CD4-positive, alpha-beta T cell treated with Interleukin-2 at 100 ng/mL for 4 hours (primary cell): ENCODE results near the gene SEC23IP.
"Not testable (repeated sequence)": the region's sequence is repeated elsewhere in the genome, so short reads cannot be mapped to it uniquely, and the experiment has no call there.

Source experiments
- DNase-seq: peaks from one replicate; pipeline ENCODE4 v3.0.0-alpha.2; 2020; ENCODE audit warnings: low spot score

SEC23IP gene

DNA sequence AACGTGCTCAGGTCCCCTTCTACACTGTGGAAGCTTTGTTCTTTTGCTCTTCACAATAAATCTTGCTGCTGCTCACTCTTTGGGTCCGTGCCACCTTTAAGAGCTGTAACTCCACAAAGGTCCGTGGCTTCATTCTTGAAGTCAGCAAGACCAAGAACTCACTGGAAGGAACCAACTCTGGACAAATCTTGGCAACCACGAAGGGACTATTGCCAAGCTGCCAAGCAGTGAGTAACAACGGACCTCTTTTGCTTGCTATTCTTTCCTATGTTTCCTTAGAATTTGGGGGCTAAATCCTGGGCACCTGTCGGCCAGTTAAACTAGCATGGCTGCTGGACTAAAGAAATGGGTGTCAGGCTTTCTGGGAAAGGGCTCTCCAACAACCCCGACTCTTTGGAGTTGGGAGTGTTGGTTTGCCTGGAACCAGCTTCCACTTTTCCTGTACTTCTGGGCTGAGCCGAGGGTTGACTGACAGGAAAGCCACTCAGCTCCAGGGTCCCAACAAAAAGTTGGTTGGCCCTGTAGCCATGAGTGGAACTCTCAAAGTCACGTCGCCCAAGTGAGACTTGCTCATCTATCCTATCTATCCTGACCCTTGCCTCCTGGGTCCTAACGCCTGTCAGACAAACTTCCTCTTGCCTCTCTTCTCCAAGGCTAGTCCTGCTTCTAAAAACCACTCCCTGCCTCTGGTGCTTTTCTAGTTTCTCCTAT is 8.5 kb upstream of the SEC23IP start:
- DNase-seq, result not testable (repeated sequence)

DNA sequence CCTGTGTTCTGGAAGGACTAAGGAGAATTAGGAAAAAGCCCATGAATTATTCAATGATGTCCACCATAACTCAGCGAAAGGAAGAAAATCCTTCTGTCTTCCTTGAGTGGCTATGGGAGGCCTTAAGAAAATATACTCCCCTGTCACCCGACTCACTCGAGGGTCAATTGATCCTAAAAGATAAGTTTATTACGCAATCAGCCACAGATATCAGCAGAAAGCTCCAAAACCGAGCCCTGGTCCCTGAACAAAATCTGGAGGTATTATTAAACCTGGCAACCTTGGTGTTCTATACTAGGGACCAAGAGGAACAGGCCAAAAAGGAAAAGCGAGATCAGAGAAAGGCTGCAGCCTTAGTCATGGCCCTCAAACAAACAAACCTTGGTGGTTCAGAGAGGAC is 6.5 kb upstream of the SEC23IP start:
- DNase-seq, result not testable (repeated sequence)

DNA sequence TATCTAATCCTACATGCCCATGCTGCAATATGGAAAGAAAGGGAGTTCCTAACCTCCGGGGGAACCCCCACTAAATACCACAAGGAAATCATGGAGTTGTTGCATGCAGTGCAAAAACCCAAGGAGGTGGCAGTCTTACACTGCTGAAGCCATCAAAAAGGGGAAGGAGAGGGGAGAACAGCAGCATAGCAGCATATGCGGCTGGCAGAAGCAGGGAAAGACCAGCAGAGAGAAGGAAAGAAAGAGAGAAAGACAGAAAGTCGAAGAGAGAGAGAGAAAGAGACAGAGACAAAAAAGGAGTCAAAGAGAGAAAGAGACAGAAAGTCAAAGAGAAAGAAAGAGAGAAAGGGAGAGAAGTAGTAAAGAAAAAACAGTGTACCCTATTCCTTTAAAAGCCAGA is 3.8 kb upstream of the SEC23IP start:
- DNase-seq, result not testable (repeated sequence)

DNA sequence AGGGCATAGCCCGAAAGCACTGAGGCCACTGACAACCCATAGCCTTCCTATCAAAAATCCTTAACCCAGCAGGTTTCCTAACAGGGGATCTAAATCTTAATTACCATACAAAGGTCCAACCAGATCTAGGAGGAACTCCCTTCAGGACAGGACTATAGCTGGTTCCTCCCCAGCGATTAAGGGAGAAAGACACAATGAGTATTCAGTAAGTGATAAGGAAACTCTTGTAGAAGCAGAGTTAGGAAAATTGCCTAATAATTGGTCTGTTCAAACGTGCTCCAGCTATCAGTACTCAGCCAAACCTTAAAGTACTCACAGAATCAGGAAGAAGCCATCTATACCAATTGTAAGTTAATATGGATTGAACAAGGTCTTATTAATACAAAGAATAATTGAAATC is 3.3 kb upstream of the SEC23IP start:
- not testable (repeated sequence) for DNase-seq

DNA sequence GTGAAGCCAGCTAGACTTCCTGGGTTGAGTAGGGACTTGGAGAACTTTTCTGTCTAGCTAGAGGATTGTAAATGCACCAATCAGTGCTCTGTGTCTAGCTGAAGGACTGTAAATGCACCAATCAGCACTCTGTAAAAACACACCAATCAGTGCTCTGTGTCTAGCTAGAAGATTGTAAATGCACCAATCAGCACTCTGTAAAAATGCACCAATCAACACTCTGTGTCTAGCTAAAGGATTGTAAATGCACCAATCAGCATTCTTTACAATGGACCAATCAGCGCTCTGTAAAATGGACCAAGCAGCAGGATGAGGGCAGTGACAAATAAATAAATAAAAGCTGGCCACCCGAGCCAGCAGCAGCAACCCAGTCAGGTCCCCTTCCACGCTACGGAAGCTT is 2.2 kb upstream of the SEC23IP start:
- DNase-seq, result not testable (repeated sequence)

DNA sequence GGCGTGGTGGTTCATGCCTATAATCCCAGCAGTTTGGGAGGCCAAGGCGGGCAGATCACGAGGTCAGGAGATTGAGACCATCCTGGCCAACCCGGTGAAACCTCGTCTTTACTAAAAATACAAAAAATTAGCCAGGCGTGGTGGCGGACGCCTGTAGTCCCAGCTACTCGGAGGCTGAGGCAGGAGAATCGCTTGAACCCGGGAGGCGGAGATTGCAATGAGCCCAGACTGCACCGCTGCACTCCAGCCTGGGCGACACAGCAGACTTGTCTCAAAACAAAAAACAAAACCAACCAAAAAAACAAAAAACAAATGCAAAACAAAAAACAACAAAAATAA is 712 bp upstream of the SEC23IP start:
- DNase-seq, result not testable (repeated sequence)

DNA sequence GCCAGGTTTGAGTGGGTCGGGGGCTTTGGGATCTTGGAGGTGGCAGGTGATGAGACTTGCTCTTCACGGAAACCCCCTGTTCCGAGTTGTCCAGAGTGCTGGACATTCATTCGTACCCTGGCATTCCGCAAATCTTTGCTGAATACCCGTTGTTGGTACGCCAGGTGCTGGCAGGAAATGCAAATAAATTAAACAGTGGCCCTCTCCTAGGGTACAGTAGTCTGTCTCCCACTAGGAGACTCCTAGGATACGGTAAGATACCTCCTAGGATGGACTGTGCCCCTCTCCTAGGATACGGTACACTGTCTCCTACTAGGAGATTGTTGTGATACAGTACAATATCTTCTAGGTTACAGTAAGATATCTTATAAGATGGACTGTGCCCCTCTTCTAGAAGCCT is 544 bp downstream of the SEC23IP start:
- no peak for DNase-seq

DNA sequence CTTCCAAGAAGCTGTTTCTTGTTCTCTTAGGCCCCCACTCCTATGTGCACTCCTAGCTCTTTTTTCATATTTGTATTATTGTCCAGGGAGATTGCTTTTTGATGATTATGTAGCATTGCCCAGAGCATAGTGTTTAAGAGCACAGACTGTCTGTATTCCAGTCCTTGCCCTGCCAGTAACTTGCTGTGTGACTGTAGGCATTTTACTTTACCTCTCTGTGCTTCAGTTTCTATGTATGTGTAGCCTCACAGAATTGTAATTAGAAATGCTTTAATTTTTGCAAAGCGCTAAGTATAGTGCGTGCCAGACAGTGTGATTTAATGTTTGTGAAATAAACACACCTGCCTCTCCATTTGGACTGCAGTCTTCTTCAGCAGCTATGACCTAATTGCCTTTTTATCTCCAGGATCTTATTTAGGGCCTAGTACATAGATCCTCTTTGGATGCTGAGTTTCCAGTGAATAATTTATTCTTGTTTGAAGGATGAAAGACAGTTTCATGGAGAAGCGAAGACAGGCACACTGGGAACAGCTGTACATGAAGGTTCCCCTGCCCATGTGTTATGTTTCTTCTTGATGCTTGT is 1.4 kb downstream of the SEC23IP start:
- DNase-seq, result no peak

DNA sequence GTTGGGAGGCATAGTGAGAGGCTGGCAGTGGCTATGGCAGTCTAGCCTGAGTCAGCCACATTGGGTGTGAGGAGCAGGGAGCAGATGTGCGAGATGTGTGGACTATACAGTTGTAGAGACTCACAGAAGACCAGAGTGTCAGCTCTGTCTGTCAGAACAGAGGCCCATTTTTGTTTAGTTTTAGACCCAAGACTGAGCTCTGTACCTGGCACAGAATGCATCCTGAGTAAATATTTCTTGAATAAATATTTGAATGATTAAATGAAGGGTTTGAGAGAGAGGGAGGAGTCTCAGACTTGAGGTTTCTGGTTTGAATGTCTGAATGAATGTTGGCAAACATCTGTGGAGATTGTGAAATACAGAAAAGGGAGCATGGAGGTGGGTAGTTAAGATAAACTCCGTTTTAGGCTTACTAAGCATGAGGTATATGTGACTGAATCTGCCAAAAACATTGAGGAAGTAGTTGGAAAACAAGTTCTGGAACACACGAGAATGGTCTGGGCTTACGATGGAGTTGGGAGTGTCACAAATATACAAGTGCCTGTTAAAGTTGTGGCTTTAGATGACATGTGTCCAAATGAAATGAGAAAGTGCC is 3.6 kb downstream of the SEC23IP start:
- DNase-seq, result no peak

DNA sequence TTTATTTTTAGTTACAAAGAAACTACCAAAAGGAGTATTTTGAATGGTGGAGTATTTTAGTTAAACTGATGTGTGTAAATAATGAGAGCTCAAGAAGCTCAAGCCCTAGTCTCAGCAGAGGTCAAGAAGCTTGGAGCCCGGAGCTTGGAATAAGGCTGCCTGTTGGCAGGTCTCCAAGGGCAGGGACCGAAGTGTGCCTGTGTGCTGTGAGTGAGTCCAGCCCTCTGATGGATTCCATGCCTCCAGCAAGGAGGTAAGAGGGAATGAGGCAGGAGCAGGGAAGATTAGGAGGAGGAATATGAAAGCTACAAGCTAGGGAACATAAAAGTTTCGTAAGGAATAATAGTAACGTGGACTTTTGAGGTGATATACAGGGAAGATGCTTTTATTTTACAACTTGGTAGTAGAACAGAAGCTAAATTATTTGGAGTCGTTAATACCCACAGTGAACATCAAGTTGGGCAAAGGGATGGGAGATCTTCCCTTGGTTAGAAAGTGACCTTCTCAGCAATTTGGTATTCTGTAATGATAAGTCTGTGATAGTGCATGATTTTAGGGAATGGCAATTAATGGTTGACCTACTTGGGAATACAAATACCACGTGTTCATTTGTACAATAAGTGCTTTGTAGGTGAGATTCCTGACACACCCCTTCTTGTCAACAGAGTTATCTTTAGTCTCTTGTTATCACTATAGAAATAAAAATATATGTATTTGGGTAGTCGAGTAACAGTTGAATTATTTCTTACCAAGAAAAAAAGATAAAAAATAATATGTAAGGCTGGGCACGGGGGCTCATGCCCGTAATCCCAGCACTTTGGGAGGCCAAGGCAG is 4.6 kb downstream of the SEC23IP start:
- no peak for DNase-seq

DNA sequence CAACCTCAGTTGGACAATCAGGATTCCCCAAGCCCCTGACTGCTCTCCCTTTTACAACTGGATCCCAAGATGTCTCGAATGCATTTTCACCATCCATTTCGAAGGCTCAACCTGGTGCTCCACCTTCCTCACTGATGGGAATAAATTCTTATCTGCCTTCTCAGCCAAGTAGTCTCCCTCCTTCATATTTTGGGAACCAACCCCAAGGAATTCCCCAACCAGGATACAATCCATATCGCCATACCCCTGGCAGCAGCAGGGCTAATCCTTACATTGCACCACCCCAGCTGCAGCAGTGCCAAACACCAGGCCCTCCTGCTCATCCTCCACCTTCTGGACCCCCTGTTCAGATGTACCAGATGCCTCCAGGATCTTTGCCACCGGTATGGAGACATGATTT is 6.0 kb downstream of the SEC23IP start:
- DNase-seq, result no peak

DNA sequence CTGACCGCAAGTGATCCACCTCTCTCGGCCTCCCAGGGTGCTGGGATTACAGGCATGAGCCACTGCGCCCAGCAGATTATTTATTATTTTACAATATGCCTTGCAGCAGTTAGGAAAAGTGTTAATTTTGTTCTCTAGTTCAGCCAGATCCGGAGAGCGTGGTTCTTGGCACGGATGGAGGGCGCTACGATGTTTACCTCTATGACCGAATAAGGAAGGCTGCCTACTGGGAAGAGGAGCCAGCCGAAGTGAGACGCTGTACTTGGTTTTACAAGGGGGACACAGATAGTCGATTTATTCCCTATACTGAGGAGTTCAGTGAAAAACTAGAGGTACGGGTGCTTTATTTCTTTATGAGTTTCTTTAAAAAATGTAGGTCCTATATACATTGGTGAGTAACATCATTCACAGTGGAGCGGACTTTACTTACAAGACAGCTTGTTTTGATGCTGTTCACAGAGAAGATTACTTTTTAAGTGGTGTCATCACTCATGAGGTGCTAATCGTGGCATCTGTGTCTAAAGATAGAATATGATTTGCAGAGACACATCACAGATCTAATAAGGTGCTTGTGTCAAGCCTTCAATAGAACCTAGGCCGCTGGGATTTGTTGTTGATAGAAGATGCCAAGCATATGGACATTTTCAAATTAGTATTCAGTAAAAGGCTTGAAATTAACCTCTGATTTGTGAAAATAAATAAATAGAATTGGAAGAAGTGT is 11.6 kb downstream of the SEC23IP start:
- no peak for DNase-seq

DNA sequence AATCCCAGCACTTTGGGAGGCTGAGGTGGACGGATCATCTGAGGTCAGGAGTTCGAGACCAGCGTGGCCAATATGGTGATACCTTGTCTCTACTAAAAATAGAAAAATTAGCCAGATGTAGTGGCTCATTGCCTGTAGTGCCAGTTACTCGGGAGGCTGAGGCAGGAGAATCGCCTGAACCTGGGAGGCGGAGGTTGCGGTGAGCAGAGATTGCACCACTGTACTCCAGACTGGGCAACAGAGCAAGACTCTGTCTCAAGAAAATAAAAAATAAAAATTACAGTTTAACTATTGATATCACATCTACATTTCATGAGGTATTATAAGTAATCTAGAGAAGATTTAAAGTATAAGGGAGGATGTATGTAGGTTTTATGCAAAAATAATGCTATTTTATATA is 15.2 kb downstream of the SEC23IP start:
- DNase-seq, result not testable (repeated sequence)

DNA sequence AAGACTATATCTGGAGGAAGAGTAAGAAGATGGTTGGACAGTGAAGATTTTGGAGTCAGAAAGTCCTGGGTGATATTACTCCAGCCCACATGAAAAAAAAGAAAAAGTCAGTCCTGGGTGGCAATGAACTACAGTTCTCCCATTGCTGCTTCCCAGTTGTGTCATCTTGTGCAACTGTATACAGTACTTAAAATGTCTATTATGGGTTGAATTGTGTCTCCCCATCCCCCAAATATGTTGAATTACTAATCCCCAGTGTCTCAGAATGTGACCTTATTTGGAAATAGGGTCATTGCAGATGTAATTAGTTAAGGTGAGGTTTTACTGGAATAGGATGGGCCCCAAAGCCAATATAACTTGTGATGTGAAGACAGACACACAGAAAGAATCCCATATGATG is 15.6 kb downstream of the SEC23IP start:
- no peak for DNase-seq

DNA sequence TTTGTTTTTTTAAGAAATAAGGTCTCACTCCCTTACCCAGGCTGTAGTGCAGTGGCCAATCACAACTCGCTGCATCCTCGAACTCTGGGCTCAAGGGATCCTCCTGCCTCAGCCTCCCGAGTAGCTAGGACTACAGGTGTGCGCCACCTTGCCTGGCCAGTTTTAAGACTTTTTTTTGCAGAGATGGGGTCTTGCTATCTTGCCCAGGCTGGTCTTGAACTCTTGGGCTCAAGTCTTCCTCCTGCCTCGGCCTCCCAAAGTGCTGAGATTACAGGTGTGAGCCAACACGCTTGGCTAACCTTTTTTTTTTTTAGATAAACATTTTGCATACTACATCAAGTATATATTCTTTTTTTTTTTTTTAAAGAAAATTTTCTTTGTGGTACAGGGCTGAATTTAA is 18.2 kb downstream of the SEC23IP start:
- no peak for DNase-seq

DNA sequence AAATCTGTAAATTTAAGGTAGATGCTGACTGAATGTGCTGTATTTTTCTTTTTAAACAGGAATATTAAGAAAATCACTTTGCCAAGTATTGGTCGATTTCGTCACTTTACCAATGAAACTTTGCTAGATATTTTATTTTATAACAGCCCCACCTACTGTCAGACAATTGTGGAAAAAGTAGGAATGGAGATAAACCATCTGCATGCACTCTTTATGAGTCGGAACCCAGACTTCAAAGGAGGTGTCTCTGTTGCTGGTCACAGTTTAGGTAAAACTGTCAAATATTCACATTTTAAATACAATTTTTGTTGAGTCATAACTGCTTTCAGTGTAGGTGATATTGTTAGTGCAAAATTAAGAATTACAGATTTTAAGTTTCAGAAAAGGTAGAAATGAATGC is 25.2 kb downstream of the SEC23IP start:
- no peak for DNase-seq

DNA sequence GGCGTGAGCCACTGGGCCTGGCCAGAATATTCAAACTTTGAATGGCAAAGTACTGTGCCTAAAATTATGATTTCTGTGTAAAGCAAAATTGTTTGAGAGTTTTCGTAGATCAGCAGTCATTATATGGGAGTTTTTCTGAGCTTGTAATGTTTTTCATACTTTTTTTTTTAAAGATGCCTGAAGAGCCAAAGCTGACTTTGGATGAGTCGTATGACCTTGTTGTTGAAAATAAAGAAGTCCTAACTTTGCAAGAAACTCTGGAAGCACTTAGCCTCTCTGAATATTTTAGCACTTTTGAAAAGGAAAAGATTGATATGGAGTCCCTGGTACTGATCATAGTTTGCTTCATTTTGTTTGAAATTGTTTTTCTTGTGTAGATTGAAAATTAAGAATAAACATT is 26.7 kb downstream of the SEC23IP start:
- DNase-seq, result no peak

DNA sequence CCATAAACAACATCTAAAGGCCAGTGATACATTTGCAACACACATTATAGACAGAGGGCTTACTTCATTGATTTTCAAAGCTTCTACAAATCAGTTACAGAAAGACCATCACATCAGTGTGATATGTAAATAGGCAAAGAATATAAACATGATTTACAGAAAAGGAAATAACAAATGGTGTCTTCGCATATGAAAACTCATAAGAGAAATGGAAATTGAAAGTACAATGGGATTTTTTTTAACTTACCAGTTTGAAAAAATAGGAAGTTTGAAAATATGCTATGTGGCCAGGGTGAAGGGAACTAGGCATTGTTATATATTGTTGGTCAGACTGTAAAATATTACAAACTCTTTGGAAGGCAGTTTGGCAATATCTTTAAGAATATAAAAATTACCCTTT is 27.3 kb downstream of the SEC23IP start:
- no peak for DNase-seq

DNA sequence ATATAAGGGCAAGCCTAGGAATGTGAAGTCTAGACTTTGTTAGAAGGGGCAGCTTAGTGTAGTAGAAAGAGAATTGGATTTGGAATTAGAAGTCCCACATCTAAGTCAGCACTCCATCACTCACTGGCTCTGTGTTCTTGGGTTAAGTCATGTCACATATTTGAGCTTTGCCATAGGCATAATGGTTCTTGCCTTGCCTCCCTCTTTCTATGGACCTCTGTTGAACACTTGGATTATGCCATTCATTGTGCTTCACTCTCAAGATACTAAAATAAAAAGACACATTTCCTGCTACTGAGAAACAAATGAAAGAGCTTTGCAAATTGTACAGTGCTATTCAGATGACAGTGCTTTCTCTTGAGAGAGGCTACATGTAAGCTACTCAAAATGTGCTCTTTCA is 35.9 kb downstream of the SEC23IP start:
- DNase-seq, result no peak

DNA sequence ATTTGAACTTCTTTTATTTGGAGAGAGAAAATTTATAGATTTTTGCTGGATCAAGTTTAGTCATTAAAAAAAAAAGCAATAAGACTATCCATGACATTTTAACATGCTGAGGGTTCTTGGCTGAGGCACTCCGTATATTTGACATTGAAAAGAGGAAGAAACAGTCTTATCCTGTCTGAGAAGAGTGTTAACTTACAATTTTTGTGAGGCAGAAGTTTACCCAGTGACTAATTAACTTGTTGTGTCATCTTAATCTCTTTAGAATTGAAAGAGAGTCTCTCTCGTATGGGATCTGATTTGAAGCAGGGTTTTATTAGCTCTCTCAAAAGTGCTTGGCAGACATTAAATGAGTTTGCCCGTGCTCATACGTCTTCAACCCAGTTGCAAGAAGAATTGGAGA is 39.3 kb downstream of the SEC23IP start:
- no peak for DNase-seq

DNA sequence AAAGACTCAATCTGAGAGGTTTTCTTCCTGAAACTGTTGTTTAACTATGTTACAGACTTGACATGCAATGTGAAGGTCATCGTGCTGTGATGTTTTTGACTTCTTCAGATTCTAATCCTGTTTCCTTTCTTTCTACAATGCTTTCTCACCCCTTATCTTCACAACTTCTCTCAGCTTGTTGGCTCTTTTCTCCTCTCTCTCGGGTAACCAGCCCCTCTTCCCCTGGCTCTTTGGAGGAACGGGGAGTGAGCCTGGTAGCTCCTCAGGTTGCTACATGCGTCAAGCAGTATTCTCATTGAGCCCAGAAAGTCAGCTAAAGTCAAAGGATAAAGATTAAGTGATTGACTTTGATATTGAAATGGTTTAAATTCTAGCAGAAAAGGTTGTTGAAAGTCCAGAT is 40.1 kb downstream of the SEC23IP start:
- DNase-seq, result no peak

DNA sequence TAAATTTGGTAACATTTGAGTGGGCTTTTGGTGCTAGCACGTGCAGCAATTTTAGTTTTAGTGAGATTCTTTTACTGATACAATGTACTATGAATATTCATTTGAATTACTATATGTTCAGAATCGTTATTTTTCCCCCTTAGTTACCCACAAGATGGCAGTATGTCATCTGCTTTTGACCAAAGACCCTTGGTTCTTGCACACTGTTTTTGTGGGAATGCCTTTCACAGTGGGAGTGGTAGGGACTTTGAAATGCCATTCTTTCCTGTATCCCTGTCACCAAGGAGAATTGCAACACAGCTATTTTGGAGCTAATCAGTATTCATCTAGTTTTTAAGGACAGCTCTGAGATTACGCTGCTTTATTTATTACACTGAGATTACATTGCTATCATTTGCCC is 40.6 kb downstream of the SEC23IP start:
- no peak for DNase-seq
